Right kidney (tissue), 1 donor: ENCODE results near the gene FAM107B.
"Not testable (repeated sequence)": the region's sequence is repeated elsewhere in the genome, so short reads cannot be mapped to it uniquely, and the experiment has no call there.

Experiments used
- DNase-seq: peaks from one replicate; pipeline ENCODE4 v3.0.0-alpha.2; 2016

The FAM107B gene

DNA sequence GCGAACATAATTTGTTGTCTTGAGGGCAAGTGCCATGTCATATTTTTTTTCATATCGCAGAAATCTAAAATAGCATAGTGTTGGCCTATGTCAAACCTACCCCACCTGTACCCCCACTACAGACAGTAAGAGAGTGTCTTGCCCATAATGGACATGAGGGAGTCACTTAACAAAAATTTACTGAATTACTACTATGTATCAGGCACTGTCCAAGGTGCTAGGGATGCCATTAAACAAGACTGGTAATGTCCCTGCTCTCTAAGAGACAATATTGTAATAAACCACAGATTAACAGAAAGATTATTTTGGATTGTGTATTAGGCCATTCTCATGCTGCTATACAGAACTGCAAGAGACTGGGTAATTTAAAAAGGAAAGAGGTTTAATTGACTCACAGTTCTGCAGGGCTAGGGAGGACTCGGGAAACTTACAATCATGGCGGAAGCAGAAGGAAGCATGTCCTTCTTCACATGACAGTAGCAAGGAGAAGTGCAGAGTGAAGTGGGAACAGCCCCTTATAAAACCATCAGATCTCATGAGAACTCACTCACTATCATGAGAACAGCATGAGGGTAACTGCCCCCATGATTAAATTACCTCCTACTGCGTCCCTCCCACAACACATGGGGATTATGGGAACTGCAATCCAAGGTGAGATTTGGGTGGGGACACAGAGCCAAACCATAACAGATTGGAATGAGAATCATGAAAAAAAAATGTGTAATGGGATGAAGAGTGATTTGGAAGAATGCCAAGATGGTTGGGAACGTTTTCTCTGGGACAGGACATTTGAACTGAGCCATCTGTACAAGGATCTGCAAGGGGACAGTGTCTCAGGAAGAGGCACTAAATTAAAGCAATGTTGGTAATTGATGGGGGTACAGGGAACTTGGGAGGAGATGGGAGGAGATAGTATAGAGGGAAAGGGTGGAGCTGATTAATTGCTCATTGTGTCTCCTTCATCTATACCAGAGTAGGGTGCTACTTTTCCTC is 108.5 kb downstream of the FAM107B start:
- DNase-seq = no peak

DNA sequence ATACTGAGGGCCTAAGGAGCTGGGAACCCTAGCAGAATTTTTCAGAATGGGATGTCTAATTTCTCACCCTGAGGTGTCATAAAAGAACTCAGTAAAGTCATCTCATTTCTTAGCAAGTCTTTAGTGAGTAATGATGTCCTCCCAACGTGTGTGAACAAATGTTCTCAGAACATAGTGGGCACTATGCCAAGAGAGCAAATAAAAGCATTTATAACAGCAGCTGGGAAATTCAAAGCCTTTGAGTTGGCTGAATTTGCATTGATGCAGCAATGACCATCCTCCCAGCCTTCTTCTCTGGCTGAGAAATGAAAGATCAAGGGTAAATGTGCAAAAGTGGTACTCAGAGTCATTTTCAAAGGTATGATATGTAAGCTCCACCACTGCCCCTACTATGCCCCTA is 109.4 kb downstream of the FAM107B start:
- no peak for DNase-seq

DNA sequence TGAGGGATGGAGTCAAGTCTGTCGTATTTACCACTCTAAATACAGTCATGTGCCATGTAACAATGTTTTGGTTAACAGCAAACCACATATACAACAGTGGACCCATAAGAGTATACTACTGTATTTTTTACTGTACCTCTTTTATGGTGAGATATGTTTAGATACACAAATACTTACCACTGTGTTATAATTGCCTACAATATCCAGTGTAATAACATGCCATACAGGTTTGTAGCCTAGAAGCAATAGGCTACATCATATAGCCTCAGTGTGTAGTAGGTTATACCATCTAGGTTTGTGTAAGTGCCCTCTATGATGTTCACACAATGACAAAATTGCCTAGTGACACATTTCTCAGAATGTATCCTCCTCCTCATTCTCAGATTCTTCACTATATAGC is 110.4 kb downstream of the FAM107B start:
- no peak for DNase-seq

DNA sequence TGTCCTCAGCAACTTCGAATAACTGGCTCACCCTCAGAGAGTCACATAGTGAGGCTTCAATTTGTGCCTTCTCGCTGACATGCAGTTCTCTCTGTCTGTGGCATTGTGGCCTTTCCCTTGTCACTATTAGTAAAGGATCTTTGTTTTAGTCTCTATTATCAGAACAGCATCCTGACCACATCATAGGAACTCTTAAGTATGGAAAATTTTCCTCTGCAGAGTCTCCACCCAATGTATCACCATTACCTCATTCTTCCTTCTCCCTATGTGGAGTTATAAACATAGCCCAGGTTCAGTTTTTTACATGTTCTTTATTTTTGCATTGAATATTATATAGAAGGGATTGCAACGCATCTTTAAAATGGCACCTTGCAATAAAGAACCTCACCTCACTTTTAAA is 112.9 kb downstream of the FAM107B start:
- DNase-seq = no peak

DNA sequence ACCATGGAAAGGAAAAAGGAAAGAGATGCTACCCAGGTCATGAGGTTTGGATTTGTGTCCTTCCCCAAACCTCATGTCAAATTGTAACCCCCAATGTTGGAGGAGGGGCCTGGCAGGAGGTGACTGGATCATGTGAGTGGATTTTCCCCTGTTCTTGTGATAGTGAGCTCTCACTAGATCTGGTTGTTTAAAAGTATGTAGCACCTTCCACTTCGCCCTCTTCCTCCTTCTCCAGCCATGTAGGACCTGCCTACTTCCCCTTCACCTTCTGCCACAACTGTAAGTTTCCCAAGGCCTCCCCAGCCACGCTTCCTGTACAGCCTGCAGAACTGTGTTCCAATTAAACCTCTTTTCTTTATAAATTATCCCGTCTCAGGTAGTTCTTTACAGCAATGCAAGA is 113.9 kb downstream of the FAM107B start:
- DNase-seq = no peak

DNA sequence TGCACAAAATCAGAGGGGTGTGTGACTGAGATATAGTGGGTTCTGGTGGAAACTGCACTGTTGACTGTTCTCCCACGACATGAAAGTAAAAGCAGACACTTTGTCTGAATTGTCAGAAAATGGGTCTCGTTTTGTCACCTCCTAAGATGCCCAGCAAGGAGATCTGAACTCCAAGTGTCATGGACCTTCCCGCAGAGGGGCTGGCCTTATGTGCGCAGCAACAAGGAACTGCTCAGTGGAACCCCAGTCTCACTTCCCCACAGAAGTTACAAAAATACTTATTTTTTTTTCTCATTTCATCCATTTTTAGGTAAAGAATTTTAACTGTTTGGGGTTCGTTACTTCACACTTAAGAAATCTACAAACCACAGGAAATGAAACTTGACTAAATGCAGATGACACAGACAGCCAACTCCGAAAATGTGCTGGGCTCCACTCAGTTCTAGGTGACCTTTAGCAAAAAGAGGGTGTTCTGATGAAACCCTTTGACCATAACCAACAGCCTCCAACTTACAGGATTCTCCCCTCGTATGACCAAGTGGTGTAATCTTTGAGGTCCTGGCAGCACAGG is 115.0 kb downstream of the FAM107B start:
- no peak for DNase-seq

DNA sequence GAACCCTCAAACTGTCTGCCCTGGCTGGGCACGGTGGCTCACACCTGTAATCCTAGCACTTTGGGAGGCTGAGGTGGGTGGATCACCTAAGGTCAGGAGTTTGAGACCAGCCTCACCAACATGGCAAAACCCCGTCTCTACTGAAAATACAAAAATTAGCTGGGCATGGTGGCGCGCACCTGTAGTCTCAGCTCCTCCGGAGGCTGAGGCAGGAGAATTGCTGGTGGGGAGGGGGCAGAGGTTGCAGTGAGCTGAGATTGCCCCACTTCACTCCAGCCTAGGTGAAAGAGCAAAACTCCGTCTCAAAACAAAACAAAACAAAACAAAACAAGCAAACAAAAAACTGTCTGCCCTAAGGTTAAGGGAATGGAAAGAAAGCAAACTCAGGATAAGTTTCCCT is 115.6 kb downstream of the FAM107B start:
- DNase-seq = not testable (repeated sequence)

DNA sequence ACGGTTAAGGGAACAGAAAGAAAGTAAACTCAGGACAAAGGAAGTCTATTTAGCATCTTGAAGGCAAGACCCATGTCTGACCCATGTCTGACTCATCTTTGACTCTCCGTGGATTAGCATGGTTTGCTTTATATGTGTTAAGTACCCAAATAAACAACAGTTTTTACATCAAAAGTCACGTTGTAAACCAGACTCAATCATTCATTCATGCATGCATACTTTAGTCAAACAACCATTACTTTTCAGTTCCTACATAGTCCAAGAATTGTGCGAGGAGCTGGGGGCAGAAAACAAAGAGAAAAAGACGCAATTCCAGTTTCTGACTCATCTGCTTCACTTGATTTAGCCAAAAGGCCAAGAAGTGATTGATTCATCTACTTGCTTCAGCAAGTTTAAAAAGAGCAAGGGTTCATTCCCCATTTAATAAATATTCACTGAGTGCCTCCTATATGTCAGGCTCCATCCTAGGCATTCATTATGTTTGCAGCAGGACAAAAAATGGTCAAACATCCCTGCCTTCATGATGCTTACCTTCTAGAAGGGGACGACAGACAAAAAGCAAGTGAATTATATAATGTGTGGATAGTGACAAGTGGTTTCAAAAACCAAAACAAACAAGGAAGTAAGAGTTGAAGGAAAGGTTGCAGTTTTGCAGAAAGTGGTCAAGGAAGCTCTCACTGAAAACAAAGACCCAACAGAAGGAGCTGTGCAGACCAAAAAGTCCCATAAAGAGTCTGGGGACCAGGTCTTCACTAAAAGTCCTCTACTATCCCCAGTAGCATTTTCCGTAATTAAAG is 116.2 kb downstream of the FAM107B start:
- no peak for DNase-seq

DNA sequence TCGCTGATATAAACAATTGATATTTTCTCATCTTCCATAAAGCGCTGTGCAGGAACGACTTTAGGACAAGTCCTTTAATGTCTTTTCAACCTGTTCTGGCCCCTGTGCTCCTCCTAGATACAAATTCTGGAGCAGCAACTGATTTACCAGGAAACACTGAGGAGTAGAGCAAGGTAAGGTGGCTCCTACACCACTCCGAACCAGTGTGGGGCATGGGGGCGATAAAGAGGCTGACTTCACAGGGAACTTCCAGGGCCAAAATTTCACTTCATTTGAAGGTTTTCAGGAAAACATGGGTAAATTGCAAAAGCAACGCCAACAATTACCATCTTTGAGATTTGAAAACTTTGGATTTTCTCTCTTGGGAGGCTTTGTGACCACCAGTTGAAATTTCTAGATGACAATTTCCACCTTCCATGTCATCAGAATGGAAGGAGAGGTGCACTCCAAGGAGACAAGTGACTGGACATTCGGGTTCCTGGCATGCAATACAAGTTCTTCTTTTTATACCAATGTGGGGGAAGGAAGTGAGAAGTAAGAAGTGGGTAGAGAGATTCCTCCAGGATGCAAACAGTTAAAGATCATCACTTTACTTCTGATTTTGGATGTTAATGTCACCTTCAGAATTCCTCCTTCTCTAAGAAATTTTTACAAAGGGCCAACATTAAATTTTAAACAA is 118.5 kb downstream of the FAM107B start:
- no peak for DNase-seq

DNA sequence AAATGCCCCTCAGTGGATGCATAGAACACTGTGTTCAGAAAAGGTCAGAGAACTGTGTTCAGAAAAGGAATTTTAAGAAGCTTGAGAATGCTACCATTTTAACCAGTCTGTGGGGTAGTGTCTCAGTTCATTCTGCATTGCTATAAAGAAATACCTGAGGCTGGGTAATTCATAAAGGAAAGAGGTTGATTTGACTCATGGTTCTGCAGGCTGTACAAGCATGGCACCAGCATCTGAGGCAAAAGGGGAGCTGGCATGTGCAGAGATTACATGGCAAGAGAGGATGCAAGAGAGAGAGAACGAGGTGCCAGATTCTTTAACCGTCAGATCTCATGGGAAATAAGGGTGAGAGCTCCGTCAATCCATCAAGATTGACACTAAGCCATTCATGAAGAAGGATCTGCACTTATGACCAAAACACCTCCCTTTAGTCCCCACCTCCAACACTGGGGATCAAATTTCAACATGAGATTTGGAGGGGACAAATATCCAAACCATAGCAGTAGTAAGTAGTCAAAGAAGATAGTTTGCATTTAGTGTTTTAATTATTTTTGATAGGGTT is 119.8 kb downstream of the FAM107B start:
- no peak for DNase-seq

DNA sequence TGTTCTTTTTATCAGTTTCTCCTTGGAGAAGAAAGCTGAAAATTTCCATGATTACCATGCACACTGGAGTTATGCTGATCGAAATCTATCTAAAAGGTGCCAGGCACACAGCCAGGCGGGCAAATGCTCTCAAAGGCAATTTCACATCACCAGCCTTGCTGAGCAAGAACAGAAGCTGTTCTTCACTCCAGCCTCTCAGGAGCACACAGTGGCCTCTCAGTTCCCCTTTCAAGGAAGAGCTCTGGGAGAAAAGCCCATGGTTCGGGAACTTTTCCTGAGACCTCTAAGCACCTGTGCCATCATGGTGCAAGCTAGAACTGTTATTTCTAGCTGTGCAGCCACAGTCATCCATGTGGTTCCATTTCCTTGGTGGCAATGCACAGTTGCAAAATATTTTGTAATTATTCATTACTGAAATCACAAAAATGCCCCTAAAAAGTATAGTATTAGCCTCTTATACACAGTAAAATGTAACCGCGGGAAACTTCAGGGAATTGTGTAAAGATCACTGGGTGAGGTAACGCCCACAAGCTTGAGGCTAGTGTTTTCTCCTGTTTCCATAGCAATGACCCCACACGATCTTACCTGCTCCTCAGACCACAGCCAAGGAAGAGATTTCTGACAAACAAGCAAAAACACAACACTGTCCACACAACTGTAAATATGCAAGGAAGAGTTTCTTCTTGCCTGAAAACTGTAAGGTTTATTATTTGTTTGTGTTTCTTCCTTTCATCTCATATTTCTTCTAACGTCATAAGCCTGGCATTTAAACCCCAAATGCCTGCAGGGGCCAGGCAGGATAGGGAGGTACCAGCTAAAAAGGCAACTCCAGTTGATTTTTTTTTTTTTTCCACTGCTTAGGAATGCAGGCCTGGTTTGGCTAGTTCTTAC is 121.2 kb downstream of the FAM107B start:
- DNase-seq = peak; percentile 57

DNA sequence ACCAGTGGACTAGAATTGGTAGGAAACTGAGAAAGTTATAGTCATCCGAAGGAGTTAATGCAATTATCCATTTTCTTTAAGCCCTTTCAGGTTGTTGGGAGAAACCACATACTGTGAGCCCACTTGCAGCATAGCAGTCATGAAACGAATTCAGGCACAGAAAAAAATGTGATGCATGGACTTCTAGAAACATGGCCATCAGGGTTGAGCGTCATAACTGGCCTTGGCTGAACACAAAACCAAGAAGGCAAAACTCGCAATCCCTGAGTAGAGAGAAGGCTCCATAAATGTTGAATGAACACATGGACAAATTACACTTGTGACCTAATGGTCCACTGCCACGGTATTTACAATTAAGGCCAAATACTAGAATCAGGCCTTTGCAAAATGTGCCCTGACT is 121.9 kb downstream of the FAM107B start:
- DNase-seq = no peak

DNA sequence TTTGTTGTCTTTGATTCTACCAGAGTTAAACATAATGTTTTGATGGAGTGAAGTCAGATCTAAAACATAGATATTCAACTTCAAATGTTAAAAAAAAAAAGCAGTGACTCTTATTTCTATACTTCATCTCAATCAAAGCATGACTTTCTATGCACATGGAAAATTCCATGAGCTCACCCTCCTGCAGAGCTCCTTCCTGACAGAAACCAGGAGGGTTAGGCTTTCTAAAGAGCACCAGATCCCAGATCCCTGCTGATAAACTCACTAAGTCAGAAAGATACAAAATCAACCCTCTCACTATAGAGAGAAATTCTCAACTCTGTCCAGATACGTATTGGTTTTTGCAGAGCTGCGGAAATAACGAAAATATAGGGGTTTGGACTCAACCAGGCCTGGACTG is 122.6 kb downstream of the FAM107B start:
- no peak for DNase-seq

DNA sequence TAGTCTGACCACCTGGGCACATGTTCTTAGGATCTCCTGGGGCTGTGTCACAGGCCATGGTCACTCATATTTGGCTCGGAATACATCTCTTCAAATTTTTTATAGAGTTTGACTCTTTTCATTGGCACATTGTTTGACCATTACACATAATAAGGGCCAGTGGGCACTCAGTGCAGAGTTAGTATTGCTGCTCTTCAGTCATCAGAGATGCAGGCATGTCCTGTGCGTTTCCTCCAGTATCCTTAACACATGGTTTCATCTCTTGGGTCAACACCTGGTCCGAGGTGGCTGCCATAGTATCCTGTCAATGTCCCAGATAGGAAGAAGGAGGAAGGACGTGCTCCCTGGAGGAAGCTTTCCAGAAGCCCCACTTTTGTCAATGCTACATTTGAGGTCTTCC is 125.0 kb downstream of the FAM107B start:
- DNase-seq = no peak

DNA sequence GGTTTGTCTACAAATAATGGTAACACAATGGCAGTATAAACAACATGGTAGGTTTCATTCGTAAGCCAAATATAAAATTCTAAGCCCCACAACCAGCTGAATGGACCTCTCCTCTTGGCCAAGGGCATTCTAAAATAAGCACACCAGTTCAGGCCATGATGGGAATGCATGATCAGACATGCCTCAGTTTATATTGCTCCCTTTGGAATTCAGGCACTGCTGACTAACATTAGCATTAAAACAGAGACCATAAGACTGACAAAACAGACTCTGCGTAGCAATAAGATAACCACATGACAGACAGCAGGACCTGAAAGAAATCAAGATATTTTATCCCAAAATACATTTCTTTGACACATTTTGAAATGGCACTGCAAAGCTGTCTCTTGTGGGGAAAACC is 125.8 kb downstream of the FAM107B start:
- no peak for DNase-seq

DNA sequence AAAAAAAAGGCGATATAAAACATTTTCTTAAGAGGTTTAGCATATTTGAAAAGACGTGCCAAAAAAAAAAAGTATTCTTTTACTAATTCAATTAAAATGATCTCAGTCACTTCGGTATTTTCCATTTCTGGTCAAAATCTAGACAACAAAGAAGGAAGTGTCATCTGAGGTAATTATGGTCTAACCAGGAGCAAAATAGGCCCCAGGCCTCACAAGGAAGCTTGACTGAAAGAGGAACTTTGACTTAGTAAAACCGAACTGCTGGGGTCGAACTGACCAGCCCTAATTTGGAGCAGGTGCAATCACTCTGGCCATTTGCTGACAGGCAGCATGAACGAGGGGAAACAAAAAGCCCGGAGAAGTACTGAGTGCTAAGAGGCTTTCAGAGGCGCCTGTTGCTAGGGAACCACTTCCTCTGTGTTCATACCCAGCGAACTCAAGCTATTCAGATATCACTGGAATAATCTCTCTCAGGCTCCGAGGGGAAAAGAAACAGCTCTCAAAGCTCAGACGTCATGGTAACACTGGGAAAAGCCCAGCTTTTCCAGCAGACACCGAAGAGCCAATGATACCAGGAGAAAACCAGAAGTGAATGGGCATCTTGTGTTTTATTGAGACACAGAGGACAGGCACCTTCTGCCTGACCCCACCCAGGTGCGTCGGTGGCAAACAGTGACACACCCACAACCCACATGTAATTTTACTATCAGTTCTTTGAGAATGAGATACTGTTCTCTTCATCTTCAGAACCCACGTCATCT is 126.5 kb downstream of the FAM107B start:
- DNase-seq = peak; percentile 62

DNA sequence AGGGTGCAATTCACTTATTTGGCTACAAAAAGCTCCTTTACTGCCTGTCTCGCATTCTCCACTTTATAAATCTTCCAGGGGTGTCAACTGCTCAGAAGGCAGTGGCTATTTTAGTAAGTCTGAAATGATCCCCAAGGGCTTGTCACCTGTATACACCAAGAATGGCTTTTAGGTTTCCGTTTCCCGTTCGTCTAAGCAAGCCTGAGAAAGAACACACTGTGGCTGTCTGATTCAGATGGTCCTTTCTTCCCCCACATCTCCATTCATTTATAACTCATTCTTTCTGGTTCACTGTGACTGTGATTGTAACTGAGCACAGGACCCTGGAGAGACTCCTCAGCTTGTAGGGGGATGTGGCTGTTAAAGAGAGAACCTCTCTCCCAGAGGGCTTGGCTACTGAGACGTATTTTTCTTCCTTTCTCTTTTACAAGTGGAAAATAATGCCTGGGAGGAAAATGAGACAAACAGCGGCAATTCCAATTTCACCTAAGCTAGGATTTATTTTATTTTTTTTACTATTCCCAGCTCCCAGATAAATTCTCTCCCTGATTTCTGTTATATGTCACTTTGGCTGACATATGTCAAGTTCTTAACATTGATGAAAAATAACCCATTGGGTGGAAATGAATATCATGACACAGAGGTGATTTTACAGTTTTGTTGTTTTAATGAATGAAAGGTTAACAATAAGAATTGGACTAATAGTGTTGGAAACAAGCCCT is 129.3 kb downstream of the FAM107B start:
- no peak for DNase-seq

DNA sequence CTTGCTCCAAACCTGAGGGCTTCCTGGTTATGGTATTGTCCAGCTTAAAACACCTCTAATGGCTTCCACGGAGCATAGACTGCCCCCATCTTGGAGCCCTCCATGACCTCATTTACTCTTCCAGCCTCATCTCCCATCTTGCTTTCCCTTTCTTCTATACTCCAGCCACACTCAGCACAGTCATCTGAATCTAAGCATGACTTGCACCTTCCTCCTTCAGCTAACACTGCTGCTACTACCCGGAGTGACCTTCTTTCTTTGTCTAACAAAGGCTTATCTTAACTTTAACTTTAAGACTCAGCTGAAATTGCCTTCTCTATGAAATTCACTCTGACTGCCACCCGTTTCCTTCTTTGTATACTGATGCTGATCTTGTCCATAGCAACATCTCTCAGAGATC is 135.1 kb downstream of the FAM107B start:
- DNase-seq = no peak

DNA sequence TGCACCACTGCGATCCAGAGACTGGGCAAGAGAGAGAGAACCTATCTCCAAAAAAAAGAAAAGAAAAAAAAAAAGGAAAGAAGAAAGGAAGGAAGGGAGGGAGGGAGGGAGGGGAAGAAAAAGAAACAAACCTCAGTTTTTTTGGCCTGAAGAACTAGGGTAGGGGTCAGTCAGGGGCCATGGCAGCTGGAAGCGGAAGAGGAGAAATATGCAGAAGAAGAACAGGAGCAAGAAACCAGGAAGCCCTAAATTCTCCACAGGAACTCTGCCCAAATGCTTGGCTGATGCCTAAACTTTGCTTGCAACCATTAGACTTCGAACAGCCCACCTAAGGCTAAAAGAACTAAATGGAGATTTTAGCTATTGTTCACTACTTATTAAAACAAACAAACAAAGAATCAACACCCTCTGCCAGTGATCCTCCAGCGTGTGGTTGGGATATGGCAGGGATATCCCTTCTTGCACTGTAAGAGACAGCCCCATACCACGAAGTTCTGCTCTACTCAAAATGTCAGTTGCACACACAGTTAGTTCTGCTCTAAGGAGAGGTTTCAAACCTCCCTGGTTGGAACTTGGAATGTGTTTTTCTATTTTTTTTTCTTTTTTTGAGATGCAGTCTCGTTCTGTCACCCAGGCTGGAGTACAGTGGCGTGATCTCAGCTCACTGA is 139.5 kb downstream of the FAM107B start:
- DNase-seq = no peak
